Stimulated activated CD4-positive, alpha-beta T cell treated with anti-CD3 and anti-CD28 coated beads, Interleukin-4, amount 100 ng/mL, for 24 hours (primary cell): ENCODE data around the gene GALK2.
"Not testable (repeated sequence)": the region's sequence is repeated elsewhere in the genome, so short reads cannot be mapped to it uniquely, and the experiment has no call there.

Experiments
- DNase-seq: peaks from one replicate; pipeline ENCODE4 v3.0.0-alpha.2; 2020

Gene GALK2

DNA sequence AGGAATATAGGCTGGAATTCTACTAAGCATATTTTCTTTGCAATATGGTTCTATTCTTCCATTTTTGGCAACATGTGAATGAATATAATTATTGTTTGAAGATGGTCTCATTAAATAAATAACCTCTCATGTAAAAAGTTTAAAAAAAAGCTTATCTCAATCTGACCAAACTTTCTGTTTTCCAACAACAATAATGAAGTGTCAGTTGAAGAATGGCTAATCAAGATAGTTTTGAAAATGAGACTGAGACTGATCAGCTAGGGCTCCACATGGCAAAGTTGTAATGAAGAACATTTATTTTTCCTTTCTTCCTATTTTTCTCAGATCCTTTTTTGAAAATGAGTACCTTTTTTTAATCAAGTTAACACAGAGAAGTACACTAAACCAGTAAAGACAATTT lies 117.4 kb downstream of the GALK2 start:
- no peak for DNase-seq

DNA sequence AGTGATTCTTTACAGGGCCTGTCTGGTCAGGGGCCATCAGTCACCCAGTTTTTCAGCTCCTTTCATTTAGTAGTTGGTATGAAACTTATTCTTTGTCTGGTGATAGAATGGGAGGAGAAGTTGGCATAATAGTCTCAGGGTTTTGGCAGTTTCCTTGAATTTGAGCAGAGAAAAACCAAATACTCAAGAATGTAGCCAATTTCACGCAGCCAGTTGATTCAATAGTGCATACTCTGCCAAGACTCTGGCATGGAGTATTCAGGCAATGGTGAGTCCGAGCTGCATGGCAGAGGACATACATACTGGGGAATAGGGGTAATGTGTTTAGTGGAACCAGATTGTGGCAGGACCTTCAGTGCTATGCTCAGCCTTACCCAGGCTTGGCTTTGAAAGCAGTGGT lies 118.3 kb downstream of the GALK2 start:
- DNase-seq = no peak

DNA sequence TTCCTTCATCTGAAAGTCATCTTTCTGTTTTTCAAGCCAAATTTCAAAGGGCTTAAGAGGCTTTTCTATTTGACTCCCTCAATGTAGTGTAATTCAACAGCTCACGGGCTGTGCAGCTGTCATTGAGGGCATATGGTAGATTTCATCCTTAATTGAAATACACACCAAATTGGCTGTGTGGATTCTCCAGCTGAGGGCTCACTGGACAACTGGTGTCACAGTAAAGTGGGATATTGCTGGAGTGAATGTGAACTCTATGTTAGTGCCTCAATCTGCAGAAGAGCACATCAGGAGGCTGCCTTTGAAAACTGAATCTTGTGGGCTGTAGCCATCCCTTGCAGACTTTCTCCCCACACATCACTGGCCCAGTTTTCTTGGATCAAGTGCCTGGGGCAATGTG lies 120.1 kb downstream of the GALK2 start:
- no peak for DNase-seq

DNA sequence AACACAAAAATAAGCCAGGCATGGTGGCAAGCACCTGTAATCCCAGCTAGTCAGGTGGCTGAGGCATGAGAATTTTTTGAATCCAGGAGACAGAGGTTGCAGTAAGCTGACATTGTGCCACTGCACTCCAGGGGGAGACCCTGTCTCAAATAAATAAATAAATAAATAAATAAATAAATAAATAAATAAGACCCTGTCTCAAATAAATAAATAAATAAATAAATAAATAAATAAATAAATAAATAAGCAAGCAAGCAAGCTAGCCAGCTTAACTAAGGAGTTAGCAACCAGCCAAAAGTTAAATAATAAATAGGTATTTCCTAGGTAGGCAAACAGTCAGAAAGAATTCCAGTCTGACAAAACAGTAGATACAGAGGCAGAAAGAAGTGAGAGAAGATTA lies 123.9 kb downstream of the GALK2 start:
- no peak for DNase-seq

DNA sequence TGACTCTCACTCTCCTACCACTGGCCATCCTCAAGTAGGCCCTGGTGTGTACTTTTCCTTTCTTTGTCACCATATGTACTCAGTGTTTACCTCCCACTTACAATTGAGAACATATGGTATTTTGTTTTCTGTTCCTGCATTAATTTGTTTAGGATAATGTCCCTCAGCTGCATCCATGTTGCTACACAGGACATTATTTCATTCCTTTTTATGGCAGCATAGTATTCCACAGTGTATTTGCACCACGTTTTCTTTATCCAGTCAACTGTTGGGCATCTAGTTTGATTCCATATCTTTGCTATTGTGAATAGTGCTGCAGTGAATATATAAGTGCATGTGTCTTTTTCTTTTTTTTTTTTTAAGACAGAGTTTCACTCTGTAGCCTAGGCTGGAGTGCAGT lies 126.2 kb downstream of the GALK2 start:
- no peak for DNase-seq

DNA sequence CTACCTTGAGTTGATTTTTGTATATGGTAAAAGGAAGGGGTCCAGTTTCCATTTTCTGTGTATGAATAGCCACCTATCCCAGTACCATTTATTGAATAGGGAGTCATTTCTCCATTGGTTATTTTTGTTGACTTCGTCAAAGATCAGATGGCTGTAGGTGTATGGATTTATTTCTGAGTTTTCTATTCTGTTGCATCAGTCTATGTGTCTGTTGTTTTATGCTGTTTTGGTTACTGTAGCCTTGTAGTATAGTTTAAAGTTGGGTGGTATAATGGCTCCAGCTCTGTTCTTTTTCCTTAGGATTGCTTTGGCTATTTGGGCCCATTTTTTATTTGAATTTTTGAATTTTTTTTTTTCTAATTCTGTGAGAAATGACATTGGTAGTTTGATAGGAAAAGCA lies 127.5 kb downstream of the GALK2 start:
- DNase-seq = no peak

DNA sequence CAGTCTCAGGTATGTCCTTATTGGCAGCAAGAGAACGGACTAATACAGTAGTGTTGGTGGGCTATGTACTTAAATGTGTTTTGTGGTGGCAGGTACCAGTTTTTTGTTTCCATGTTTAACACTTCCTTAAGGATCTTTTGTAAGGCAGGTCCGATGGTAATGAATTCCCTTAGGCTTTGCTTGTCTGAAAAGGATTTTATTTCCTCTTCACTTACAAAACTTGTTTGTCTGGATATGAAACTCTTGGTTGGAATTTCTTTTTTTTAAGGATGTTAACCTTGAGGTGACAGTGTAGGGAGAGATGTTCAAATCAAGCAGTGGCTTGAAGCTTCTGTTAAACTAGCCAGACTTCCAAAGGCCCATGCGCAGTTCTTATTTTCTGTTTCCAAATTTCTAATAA lies 130.8 kb downstream of the GALK2 start:
- DNase-seq = no peak

DNA sequence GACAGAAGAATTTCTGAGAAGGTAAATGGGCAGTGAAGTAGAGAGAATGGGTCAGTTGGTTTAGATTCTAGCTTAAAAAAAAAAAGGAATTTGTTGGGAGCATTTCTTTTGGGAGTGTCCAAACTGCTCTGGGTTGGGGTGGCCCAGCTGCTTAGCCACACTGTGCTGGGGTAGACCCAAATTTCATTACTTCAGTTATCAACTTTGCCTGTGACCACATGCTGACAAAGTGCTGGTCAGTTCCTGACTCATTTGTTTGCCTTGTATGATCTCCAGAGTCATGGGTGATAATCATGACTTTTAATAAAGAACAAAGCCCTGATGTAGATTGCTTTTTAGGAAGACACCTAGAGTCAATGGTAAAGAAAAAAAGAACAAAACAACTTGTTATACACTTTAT lies 131.5 kb downstream of the GALK2 start:
- DNase-seq = no peak

DNA sequence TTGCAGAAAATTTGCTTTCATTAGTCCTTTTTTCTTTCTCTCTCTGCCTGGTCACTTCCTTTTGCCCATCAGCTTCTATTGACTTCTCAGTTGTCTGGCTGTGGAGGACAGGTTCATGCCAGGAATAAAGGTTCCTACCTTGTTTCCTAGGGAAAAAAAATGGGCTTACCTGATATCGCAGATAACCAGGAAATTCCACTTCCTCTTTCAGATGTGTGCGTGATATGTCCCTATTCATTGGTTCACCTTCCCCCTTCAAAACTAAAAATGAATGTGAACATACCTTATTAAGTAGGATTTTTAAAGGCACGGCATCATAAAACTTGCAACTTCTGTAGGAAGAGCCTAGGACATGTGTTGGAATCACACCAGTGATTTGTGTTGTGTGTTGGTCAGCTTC lies 133.0 kb downstream of the GALK2 start:
- no peak for DNase-seq

DNA sequence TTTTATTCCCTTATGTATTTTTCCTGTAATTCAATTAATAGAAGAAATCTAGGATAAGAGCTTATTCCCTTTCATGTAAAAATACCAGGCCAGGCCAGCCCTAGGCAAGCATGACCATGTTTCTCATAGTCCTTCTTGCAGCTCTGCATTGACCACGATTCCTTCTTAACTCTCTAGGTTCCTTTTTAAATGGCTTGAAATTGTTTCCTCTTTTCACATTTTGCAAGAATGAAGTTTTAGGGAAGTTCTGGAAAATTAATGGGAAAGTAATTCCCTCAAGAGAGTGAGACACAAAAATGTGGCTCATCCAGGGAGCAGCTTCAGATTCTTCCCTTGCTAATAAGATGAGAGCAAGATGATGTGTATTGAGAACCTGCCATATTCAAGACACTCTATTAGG lies 136.5 kb downstream of the GALK2 start:
- no peak for DNase-seq

DNA sequence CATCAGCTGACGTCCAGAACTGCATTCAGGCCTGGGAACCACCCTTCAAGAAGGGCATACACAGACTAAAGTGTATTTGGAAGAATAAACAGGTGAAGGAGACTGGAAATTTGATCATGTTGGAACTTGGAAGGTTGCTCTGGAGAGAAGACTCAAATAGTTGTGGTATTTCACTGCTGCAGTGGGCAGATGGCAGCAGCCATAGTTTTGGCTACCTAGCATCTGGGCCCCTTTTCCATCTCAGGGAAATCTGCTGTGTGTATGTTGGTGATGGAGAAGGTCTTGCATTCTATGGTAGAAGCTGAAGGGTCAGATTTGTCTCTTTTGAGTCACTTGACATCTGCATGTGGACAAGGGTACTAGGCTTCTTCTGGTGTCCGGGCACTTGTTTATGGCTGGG lies 138.6 kb downstream of the GALK2 start:
- DNase-seq = no peak

DNA sequence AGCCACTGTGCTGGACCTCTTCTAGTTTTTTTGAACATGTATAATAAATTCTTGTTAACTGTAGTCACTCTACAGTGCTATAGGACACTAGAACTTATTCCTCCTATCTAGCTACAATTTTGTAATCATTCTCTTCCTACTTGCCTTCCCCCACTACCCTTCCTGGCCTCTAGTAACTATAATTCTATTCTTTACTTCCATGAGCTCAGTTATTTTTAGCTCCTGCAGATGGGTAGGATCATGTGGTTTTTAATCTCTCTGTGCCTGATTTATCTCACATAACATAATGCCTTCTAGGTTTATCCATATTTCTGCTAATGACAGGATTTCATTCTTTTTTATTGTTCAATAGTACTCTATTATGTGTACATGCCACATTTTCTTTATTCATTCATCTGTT lies 139.8 kb downstream of the GALK2 start:
- DNase-seq = no peak

DNA sequence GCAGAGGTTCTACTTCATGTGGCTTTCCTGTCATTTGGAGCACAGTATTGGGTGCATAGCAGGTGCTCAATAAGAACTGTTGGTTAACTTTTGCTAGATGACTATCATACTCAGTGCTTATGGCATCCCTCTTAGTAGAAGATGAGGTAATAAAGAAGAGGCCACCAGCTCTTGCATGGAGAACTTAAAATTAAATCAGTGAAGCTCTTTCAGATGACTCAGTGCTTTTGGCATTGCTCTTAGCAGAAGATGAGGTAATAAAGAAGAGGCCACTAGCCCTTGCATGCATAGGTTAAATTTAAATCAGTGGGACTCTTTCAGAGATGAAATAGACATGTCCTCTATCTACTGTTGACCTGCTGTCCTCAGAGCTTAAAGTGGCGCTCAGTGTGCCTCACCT lies 143.6 kb downstream of the GALK2 start:
- no peak for DNase-seq

DNA sequence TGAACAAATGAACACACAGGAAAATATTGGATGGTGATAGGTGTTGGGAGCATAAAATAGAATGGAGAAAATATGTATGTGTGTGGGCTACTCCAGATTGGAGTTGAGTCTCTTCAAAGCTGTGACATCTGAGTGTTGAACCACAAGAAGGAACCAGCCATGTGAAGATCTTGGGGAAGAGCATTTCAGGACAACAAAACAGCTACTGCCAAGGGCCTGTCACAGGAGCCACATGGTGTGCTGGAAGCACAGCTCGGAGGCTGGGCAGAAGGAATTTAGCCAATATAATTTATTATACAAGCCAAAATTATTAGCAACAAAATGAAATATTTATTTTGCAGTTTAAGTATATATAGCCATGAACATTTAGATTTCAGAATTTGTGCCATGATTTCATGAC lies 144.7 kb downstream of the GALK2 start:
- no peak for DNase-seq

DNA sequence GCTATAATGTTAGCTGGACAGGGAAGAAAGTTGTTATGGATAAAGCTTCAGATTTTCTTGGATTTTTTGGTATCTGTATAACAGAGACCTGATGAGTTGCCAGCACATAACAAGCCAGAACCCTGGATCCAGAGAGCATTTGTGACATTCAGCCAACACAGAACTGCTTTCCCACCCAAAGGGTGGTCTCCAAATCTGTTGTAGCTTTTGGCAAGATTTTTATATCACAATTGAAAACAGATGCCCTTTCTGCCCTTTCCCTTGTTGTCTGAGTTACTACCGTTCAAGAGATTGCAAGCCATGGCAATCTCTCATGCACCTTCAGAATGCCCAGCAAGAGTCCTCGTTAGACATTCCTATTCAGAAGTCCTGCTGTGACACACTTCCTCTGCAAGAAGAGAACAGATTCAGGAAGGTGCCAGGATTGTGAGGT lies 145.4 kb downstream of the GALK2 start:
- DNase-seq = no peak

DNA sequence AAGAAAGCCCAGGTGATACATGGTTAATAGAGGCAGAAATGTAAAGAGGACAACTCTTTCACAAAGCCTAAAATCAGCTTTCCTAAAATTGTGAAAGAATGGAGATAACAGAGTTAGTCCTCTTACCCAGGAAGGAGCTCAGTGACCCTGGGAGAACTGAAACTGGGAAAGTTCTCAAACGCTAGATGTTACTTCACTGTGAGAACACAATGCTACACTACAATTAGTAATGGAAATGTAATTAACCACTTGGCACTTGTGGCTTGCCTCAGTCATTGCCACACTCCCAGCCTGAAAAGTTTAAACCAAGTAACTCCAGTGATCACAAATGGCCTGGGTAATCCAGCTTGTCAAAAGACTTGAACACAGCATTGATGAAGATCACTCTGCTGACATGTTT lies 150.3 kb downstream of the GALK2 start:
- DNase-seq = no peak

DNA sequence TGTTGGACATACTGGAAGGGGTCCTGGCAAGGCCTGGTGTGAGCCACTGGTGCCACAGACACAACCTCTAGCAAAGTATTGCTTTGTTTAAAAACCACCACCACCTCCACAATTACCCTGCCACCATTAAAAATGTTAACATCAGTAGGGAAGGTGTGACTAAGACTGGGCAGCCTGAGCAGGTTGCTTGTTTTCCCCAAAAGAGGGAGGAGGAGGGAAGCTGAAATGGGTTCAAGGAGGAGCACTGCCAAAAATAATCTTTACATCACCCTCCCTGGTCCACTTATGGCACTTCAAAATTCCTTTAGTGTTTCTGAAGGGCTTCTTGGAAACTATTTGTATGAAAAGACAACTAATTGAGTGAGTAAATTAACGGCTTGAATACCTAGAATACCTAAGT lies 153.2 kb downstream of the GALK2 start:
- DNase-seq = no peak

DNA sequence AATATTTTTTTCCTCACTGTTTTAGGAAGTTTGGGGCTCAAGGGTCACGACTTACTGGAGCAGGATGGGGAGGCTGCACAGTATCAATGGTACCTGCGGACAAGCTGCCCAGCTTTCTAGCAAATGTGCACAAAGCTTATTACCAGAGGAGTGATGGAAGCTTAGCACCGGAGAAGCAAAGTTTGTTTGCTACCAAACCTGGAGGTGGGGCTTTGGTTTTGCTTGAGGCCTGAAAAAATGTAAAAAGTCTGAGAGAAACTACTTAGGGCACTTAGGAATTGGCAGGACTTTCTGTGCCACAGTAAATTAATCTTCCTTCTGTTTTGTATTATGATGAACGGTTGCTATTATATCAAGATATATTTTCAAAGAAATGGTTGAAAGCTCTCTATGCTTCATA lies 157.9 kb downstream of the GALK2 start:
- no peak for DNase-seq

DNA sequence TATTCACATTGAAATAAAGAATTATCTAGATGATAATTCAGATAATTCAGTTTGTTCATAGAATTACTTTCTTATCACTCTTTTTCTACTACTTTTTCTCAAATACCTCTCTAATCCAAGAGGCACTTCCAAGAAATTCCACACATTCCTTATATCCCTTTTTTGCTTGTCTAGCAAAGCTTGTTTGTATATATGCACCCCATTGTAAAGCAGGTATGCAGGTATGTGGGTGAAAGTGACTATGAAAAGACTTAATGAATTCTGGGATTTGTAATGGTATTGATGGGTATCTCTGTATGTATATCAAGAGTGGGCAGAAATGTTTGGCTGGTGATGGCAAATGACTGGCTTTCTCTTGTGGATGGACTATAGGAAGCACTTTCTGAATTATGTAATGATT lies 158.9 kb downstream of the GALK2 start:
- DNase-seq = no peak

DNA sequence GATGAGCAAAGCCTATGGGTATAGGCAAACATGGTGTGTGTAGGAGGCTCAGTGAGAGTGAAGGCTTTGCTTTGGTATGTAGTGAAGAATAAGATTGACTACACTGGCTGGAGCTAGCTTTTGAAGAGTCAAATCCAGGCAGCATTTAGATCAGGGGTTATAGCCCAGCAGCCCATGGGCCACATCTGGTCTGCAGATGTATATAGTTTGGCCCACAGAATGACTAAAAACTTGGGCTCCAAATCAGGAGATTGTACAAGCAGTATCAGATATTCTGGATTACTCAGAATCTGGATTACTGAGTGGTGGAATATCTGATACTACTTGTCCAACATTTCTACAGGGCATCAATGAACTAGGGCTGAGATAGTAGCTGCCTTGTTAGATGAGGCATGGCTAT lies 160.1 kb downstream of the GALK2 start:
- DNase-seq = no peak

DNA sequence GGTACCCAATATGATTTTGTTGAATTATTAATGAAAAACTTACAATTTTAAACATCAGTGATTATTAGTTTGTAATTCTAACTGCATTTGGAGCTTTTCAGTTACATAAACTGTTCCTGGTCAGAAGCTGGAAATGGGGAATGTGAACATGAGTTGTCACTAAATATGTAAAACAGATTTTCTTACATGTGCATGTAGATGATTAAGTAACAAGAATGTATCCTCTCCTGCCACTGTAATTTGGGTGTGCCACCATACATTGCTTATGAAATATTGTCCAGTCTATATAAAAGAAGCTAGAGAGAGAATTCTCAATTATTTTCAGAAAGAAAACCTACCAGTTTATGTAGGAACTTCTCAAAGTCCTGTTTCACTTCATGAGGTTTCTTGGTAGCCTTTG lies 161.4 kb downstream of the GALK2 start:
- no peak for DNase-seq

DNA sequence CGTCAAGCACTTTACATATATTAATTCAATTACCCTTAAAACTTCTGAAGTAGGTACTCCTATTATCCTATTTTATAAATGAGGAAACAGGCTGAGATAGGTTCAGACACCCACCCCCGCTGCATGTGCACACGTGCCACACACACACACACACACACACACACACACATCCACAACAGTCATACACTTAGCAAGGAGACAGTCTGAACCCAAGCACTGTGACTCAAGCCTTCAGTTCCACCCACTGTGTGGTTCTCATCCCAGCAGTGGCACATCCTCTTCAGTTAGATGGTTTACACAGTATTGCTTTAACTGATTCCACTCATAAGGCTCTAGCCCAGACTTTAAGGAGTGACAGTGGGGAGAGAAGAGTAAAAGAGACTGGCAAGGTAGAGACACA lies 161.9 kb downstream of the GALK2 start:
- no peak for DNase-seq

DNA sequence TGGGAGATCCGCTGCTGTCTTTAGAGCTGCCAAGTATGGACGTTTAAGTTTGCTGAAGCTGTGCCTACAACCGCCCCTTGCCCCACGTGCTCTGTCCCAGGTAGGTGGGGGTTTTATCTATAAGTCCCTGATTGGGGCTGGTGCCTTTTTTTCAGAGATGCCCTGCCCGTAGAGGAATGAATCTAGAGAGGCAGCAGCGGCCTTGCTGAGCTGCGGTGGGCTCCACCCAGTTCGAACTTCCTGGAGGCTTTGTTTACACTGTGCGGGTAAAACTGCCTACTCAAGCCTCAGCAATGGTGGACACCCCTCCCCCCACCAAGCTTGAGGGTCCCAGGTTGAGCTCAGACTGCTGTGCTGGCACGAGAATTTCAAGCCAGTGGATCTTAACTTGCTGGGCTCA lies 169.6 kb downstream of the GALK2 start:
- no peak for DNase-seq

DNA sequence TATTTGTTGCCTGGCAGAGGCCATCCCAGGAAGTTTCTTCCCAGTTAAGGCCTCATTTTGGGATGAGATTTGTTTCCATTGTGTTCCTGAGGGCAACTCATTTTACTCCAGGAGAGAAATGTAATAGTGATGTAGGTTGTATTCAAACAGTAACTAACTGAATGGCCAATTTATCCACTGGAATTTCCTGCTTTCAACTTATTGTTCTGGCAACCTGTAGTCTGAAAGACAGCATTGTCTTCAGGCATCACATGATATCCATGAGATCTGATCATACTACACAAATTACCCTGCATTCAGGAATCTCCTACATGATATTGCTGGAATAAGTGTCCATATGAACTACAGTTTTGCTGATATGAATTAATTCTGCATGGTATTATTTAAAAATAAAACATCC lies 173.5 kb downstream of the GALK2 start:
- no peak for DNase-seq

DNA sequence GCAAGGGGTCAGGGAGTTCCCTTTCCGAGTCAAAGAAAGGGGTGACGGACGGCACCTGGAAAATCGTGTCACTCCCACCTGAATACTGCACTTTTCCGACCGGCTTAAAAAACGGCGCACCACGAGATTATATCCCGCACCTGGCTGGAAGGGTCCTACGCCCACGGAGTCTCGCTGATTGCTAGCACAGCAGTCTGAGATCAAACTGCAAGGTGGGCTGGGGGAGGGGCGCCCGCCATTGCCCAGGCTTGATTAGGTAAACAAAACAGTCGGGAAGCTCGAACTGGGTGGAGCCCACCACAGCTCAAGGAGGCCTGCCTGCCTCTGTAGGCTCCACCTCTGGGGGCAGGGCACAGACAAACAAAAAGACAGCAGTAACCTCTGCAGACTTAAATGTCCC lies 184.4 kb downstream of the GALK2 start:
- DNase-seq = not testable (repeated sequence)

DNA sequence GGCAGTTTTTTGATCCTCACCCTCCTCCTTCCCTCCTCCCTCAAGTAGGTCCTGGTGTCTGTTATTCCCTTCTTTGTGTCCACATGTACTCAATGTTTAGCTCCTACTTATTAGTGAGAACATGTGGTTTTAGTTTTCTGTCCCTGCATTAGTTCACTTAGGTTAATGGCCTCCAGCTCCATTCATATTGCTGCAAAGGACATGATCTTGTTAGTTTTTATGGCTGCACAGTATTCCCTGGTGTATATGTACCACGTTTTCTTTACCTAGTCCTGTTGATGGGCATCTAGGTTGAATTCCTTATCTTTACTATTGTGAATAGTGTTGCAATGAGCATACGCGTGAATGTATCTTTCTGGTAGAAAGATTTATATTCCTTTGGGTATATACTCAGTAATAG lies 191.3 kb downstream of the GALK2 start:
- DNase-seq = no peak
